ENCODE data around the gene GAD1. TPM values are rescaled to one million over a fixed set of nuclear protein-coding genes. Genes with fewer than 3 reads are reported as not detected.

The GAD1 gene
- total and polyA plus RNA-seq, 2 of the 4 experiments (the other 2 are of a cell fraction): not detected

GRCh38 chr2:170778900-170779299 is 37.8 kb upstream of the GAD1 start:
- H2AFZ ChIP-seq (replicated peaks; ENCODE audit: low read length, poor library complexity): no peak overlapping the region
- H2BK120ac ChIP-seq (ENCODE audit: low read depth, low read length): no peak overlapping the region
- H3K9me1 ChIP-seq (ENCODE audit: insufficient read depth, low read length): no peaks in the 10 kb centered on the region
- dilution Hi-C loops (cut with HindIII; ENCODE audit: low sequenced_read_pairs, unreplicated experiment): no loop called here
- peaks cover 1% of the 10 kb centered on the region; the same call in 1 of the 2 replicates for H3K27me3 ChIP-seq (ENCODE audit: control insufficient read depth, insufficient read depth, low read length)
- H3K79me1 ChIP-seq (ENCODE audit: low read depth in 1 of 2, low read length in 2 of 2): no peaks in the 10 kb centered on the region
- TF ChIP-seq CEBPB (IDR thresholded peaks at IDR 0.05; ENCODE audit: low read depth, low read length) (no peak), CHD1 (IDR thresholded peaks at IDR 0.05; ENCODE audit: low read depth, low read length) (no peak), MAZ (IDR thresholded peaks at IDR 0.05; ENCODE audit: borderline replicate concordance, low read depth, low read length) (no peak), NFE2L2 (IDR thresholded peaks at IDR 0.05; ENCODE audit: low read depth, low read length) (no peak), FOS (IDR thresholded peaks at IDR 0.05; ENCODE audit: low read depth, low read length) (no peak), RCOR1 (IDR thresholded peaks at IDR 0.05; ENCODE audit: insufficient replicate concordance, low read length) (no peak), SMC3 (IDR thresholded peaks at IDR 0.05; ENCODE audit: low read depth, low read length) (no peak), CTCF (conservative IDR thresholded peaks at IDR 0.05; ENCODE audit: low read depth, low read length) (no peak), MXI1 (IDR thresholded peaks at IDR 0.05; ENCODE audit: borderline replicate concordance, low read depth, low read length) (no peak), ELK1 (IDR thresholded peaks at IDR 0.05; ENCODE audit: borderline replicate concordance, low read depth, low read length) (no peak), POLR2A (IDR thresholded peaks at IDR 0.05; ENCODE audit: low read depth, low read length) (no peak), RFX5 (IDR thresholded peaks at IDR 0.05; ENCODE audit: low read depth, low read length) (no peak), MAFK (IDR thresholded peaks at IDR 0.05; ENCODE audit: low read depth, low read length) (no peak), RAD21 (IDR thresholded peaks at IDR 0.05; ENCODE audit: low read length) (no peak), BHLHE40 (IDR thresholded peaks at IDR 0.05; ENCODE audit: low read depth, low read length) (no peak)
- TF ChIP-seq, protein P1, sequence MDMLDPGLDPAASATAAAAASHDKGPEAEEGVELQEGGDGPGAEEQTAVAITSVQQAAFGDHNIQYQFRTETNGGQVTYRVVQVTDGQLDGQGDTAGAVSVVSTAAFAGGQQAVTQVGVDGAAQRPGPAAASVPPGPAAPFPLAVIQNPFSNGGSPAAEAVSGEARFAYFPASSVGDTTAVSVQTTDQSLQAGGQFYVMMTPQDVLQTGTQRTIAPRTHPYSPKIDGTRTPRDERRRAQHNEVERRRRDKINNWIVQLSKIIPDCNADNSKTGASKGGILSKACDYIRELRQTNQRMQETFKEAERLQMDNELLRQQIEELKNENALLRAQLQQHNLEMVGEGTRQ (IDR thresholded peaks at IDR 0.05; ENCODE audit: low read depth, low read length): no peak
- no peak overlapping the region for H3K27ac ChIP-seq (ENCODE audit: insufficient read depth, low read length)
- no peak overlapping the region for H3K14ac ChIP-seq (replicated peaks; ENCODE audit: low read depth, low read length)
- POLR2A ChIA-PET (ENCODE audit: unreplicated experiment): no interaction called here
- ATAC-seq (ENCODE audit: low read depth): no peak
- DNase-seq: no peak
- H4K91ac ChIP-seq (ENCODE audit: insufficient read depth, low read depth, low read length): no peak overlapping the region
- H3K56ac ChIP-seq (ENCODE audit: extremely low read depth, insufficient read depth, low read length): no peak overlapping the region
- no peaks in the 10 kb centered on the region for H3K9me3 ChIP-seq (ENCODE audit: control insufficient read depth, insufficient read depth, low read length)
- WGBS, 2 experiments (ENCODE audit: extremely low coverage in 2 of 2, insufficient read length in 1 of 2): 40% methylated on average over 1 of the region's 2 CpGs; no CpG with 5 or more reads in 1 of the 2 experiments
- H2BK20ac ChIP-seq (ENCODE audit: low read depth, low read length): no peak overlapping the region
- H3K9ac ChIP-seq (ENCODE audit: low read depth, low read length): no peak overlapping the region
- H3K4me2 ChIP-seq (ENCODE audit: low read depth, low read length): no peak overlapping the region
- H2BK15ac ChIP-seq (ENCODE audit: low read depth, low read length): no peak overlapping the region
- no peak overlapping the region for H2AK5ac ChIP-seq (ENCODE audit: low read depth, low read length)
- no TSS peak for BruUV-seq (replicated peaks)
- CTCF ChIA-PET: no interaction called here
- no peak overlapping the region for H2AK9ac ChIP-seq (replicated peaks; ENCODE audit: low read depth, low read length, poor library complexity)
- no peaks in the 10 kb centered on the region for H4K20me1 ChIP-seq (ENCODE audit: insufficient read depth, low read length)
- H4K5ac ChIP-seq (ENCODE audit: low read depth, low read length): no peak overlapping the region
- intact Hi-C loops (cut with micrococcal nuclease): no loop called here
- no peak overlapping the region for H4K8ac ChIP-seq (ENCODE audit: low read depth in 2 of 2, low read length in 2 of 2)
- in situ Hi-C loops (cut with MboI; ENCODE audit: low sequenced_read_pairs): no loop called here
- H2BK5ac ChIP-seq (ENCODE audit: low read depth, low read length, poor library complexity, severe bottlenecking): no peak overlapping the region
- H3K4me3 ChIP-seq (ENCODE audit: insufficient read depth, low read depth, low read length): no peak overlapping the region
- H3K4me1 ChIP-seq (ENCODE audit: control insufficient read depth, insufficient read depth, low read length): no peaks in the 10 kb centered on the region
- no peak overlapping the region for H3K4ac ChIP-seq (ENCODE audit: low read depth, low read length)
- H3K36me3 ChIP-seq (ENCODE audit: control insufficient read depth, insufficient read depth, low read length): no peaks in the 10 kb centered on the region
- H3K23ac ChIP-seq (ENCODE audit: low read depth, low read length): no peak overlapping the region
- H3K18ac ChIP-seq (ENCODE audit: low read depth, low read length): no peak overlapping the region

All from IMR-90 (cell line).